Limb (tissue), 2 donors: ENCODE measurements around the gene COG8.
A peak's percentile ranks its signal among the peaks of the same experiment; 100 is the strongest.
"Not testable (repeated sequence)": the region's sequence is repeated elsewhere in the genome, so short reads cannot be mapped to it uniquely, and the experiment has no call there.

ENCODE experiments used
- DNase-seq, 2 donors: peaks; one replicate each; pipeline ENCODE4 v3.0.0-alpha.2; 2016; ENCODE audit errors: extremely low spot score in 2 of 2

The COG8 gene

GRCh38 chr16:69339289-69340094 lies at the start of gene COG8, which contains the start of gene NIP7:
Gene COG8, minus strand, starts transcription at chr16:69339564. Its CDS starts 12 bp downstream, at chr16:69339552.
Gene NIP7, plus strand, starts transcription at chr16:69339772. Its CDS starts 58 bp downstream, at chr16:69339830.
- peak; percentile 95 to 99 for DNase-seq

GRCh38 chr16:69386596-69386995 lies 47.2 kb upstream of the COG8 start:
- no peak for DNase-seq

GRCh38 chr16:69384974-69385373 lies 45.6 kb upstream of the COG8 start:
- DNase-seq = no peak

GRCh38 chr16:69382421-69382820 lies 43.1 kb upstream of the COG8 start:
- DNase-seq = no peak

- DNase-seq = no peak
These were observed 41.9 kb upstream of the COG8 start for GRCh38 chr16:69381231-69381630.

- DNase-seq = no peak
These were observed 39.4 kb upstream of the COG8 start for GRCh38 chr16:69378760-69379159.

- DNase-seq = no peak
These were observed 38.7 kb upstream of the COG8 start for GRCh38 chr16:69378036-69378435.

GRCh38 chr16:69376393-69377059 lies 37.2 kb upstream of the COG8 start:
- DNase-seq = no peak

GRCh38 chr16:69373019-69373418 lies 33.7 kb upstream of the COG8 start:
- no peak for DNase-seq

- no peak for DNase-seq
These were observed 32.2 kb upstream of the COG8 start for GRCh38 chr16:69371564-69371963.

GRCh38 chr16:69368866-69369265 lies 29.5 kb upstream of the COG8 start:
- no peak for DNase-seq

GRCh38 chr16:69367980-69368379 lies 28.6 kb upstream of the COG8 start:
- no peak for DNase-seq

- DNase-seq = no peak
These were observed 27.1 kb upstream of the COG8 start for GRCh38 chr16:69366431-69366830.

- no peak for DNase-seq
These were observed 26.5 kb upstream of the COG8 start for GRCh38 chr16:69365901-69366300.

GRCh38 chr16:69364088-69364487 lies 24.7 kb upstream of the COG8 start:
- DNase-seq = no peak

- DNase-seq = no peak
These were observed 23.9 kb upstream of the COG8 start for GRCh38 chr16:69363281-69363717.

- DNase-seq = not testable (repeated sequence)
These were observed 20.7 kb upstream of the COG8 start for GRCh38 chr16:69360070-69360469.

- no peak for DNase-seq
These were observed 12.1 kb upstream of the COG8 start, which contains the start of gene TMED6 for GRCh38 chr16:69351309-69352027. Gene TMED6, minus strand, starts transcription at chr16:69351786. Its CDS starts 33 bp downstream, at chr16:69351753.

- DNase-seq = no peak
These were observed 11.3 kb upstream of the COG8 start for GRCh38 chr16:69350536-69351133.

- no peak for DNase-seq
These were observed 10.2 kb upstream of the COG8 start for GRCh38 chr16:69349536-69349935.

GRCh38 chr16:69348222-69348621 lies 8.9 kb upstream of the COG8 start:
- no peak for DNase-seq

GRCh38 chr16:69346683-69347082 lies 7.3 kb upstream of the COG8 start:
- DNase-seq = no peak
